Endodermal cell (in vitro differentiated cells): ENCODE data around the gene COMMD1. TPM values are rescaled to one million over a fixed set of nuclear protein-coding genes. Genes with fewer than 3 reads are reported as not detected.
"Not testable (repeated sequence)": the region's sequence is repeated elsewhere in the genome, so short reads cannot be mapped to it uniquely, and the experiment has no call there.

Source experiments
- DNase-seq: peaks from one replicate; pipeline ENCODE4 v3.0.0-alpha.2; 2017
- H3K27ac ChIP-seq: 2 replicates; pipeline ENCODE4 v1.5.1; 2013; ENCODE audit warnings: mild to moderate bottlenecking, low read depth, low read length, moderate library complexity
- H3K27me3 ChIP-seq: 2 replicates; pipeline ENCODE4 v1.6.1; 2013; ENCODE audit warnings: mild to moderate bottlenecking, low read length, moderate library complexity; ENCODE audit not compliant: insufficient read depth, control insufficient read depth, poor library complexity, severe bottlenecking
- H3K36me3 ChIP-seq: 2 replicates; pipeline ENCODE4 v1.7.0; 2013; ENCODE audit warnings: mild to moderate bottlenecking, low read length, moderate library complexity; ENCODE audit not compliant: control insufficient read depth, insufficient read depth
- H3K4me1 ChIP-seq: one replicate; pipeline ENCODE4 v1.7.0; 2013; ENCODE audit warnings: low read length; ENCODE audit not compliant: control insufficient read depth, insufficient read depth
- H3K4me3 ChIP-seq: 2 replicates; pipeline ENCODE4 v1.5.1; 2013; ENCODE audit warnings: mild to moderate bottlenecking, low read length, moderate library complexity
- H3K9ac ChIP-seq: 2 replicates; pipeline ENCODE4 v1.6.1; 2013; ENCODE audit warnings: mild to moderate bottlenecking, low read length, moderate library complexity; ENCODE audit not compliant: poor library complexity, severe bottlenecking; ENCODE audit errors: extremely low read depth
- H3K9me3 ChIP-seq: 2 replicates; pipeline ENCODE4 v1.6.1; 2013; ENCODE audit warnings: mild to moderate bottlenecking, low read length, moderate library complexity; ENCODE audit not compliant: control insufficient read depth
- H3K27ac Mint-ChIP-seq: 2 replicates; pipeline ENCODE4 v1.8.0; 2020; ENCODE audit warnings: mixed read lengths
- H3K27me3 Mint-ChIP-seq: 2 replicates; pipeline ENCODE4 v1.8.0; 2021; ENCODE audit warnings: mild to moderate bottlenecking, mixed read lengths; ENCODE audit not compliant: insufficient read depth
- H3K36me3 Mint-ChIP-seq: 2 replicates; pipeline ENCODE4 v1.8.0; 2020; ENCODE audit warnings: low read depth, mixed read lengths
- H3K4me1 Mint-ChIP-seq: 2 replicates; pipeline ENCODE4 v1.8.0; 2020; ENCODE audit warnings: mixed read lengths
- H3K4me3 Mint-ChIP-seq: 2 replicates; pipeline ENCODE4 v1.8.0; 2020; ENCODE audit warnings: mild to moderate bottlenecking, moderate library complexity, mixed read lengths
- H3K9me3 Mint-ChIP-seq: 2 replicates; pipeline ENCODE4 v1.8.0; 2020; ENCODE audit warnings: mild to moderate bottlenecking, mixed read lengths
- WGBS, 2 experiments: methylation state at CpG; one replicate each; pipeline versions ENCODE4 v1.1.5 to v1.1.7; 2013; ENCODE audit warnings: missing lambda C conversion rate in 2 of 2, mixed read lengths in 1 of 2; ENCODE audit not compliant: insufficient coverage in 1 of 2, insufficient read length in 1 of 2; 5-methylcytosine and 5-hydroxymethylcytosine counted together
- total RNA-seq, 2 donors: library from RNA; stranded (reverse); fragmentation: NEBNext Ultra II Directional in 1 of 2; extraction: Animal tissue kit (Norgen Biotek cat#: 25700) in 1 of 2; gene quantifications; 2 replicates in 1 of 2; 3 replicates in 1 of 2; pipeline ENCODE4 v1.2.1, GENCODE V29; 2021
- TF ChIP-seq, protein P1 (sequence below): fragments of 200-600 bp; sonication (generic); conservative IDR thresholded peaks from 2 replicates; pipeline ENCODE4 v1.5.0; 2021; ENCODE audit warnings: antibody characterized with exemption, mild to moderate bottlenecking

COMMD1 gene
- total RNA-seq, 2 donors from 2014 or later, result 27.8 to 28.4 TPM

DNA sequence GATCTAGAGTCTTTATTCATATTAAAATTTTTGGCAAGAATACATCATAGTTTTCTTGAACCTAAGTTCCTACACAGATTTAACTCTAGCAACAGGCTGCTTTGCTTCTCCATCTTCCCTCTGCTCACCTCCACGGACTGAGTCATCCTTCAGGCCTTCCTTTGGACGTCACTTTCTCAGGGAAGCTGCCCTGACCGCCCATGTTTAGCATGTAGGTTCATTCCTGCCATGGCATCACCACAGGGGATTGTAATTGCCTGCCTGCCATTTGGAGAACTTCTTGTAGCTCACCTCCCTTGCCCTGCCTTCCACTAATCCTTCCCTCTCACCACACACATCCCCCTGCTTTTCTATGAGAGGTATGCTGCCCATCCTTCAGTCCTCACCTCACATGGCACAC, 246.5 kb downstream of the COMMD1 start:
- no peak overlapping the region for H3K4me3 Mint-ChIP-seq
- peaks cover 13% of the 10 kb centered on the region for H3K9me3 Mint-ChIP-seq
- H3K27ac Mint-ChIP-seq, result no peak overlapping the region
- Histone ChIP-seq H3K27me3 (no peaks in the 10 kb centered on the region), H3K9ac (no peak overlapping the region), H3K36me3 (no peaks in the 10 kb centered on the region), H3K4me1 (peaks cover 9% of the 10 kb centered on the region), H3K27ac (no peak overlapping the region), H3K9me3 (peaks cover 11% of the 10 kb centered on the region), H3K4me3 (no peak overlapping the region)
- no peak for DNase-seq
- WGBS, 2 experiments, result 85 to 95% methylated on average over 3 of the region's 3 CpGs
- H3K36me3 Mint-ChIP-seq, result no peaks in the 10 kb centered on the region
- TF ChIP-seq, protein P1, sequence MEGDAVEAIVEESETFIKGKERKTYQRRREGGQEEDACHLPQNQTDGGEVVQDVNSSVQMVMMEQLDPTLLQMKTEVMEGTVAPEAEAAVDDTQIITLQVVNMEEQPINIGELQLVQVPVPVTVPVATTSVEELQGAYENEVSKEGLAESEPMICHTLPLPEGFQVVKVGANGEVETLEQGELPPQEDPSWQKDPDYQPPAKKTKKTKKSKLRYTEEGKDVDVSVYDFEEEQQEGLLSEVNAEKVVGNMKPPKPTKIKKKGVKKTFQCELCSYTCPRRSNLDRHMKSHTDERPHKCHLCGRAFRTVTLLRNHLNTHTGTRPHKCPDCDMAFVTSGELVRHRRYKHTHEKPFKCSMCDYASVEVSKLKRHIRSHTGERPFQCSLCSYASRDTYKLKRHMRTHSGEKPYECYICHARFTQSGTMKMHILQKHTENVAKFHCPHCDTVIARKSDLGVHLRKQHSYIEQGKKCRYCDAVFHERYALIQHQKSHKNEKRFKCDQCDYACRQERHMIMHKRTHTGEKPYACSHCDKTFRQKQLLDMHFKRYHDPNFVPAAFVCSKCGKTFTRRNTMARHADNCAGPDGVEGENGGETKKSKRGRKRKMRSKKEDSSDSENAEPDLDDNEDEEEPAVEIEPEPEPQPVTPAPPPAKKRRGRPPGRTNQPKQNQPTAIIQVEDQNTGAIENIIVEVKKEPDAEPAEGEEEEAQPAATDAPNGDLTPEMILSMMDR, result no peak
- no peaks in the 10 kb centered on the region for H3K27me3 Mint-ChIP-seq
- peaks cover 9% of the 10 kb centered on the region for H3K4me1 Mint-ChIP-seq

DNA sequence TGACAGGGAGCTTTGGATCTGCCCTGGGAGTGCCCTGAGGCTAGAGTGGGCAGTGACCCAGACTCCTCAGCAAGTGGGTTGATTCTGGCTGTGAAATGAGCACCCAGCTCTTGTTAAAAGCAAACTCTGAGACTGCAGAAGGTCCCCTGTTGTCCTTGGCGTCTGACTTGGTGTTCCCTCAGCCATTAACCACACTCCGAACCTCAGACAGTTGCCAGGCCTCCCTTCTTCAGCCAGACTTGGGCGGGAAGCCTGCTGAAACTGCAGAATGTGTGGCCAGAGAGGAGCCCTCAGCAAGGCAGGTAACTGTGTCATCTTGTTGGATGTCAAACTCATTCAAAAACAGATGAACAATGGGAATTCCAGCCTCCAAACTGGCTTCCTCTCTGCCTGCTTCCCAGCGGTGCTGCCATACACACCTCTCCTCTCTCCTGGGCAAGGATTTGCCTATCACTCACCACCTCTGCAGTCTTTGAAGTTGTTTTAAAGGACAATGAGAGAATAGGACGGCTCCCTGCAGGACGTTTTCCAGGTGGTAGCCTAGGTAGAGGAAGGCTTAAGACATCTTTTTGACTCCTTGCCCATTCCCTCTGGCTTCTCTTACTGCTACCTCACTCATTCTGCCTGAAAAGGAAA, 251.5 kb downstream of the COMMD1 start:
- Histone ChIP-seq H3K4me1 (peaks cover 11% of the 10 kb centered on the region), H3K9ac (no peak overlapping the region), H3K9me3 (peaks cover 11% of the 10 kb centered on the region), H3K4me3 (no peak overlapping the region), H3K27me3 (no peaks in the 10 kb centered on the region), H3K36me3 (no peaks in the 10 kb centered on the region), H3K27ac (no peak overlapping the region)
- TF ChIP-seq, protein P1, result no peak
- no peaks in the 10 kb centered on the region for H3K27me3 Mint-ChIP-seq
- peak overlapping the region; percentile 14 for H3K27ac Mint-ChIP-seq
- DNase-seq, result peak; percentile 72
- H3K36me3 Mint-ChIP-seq, result no peaks in the 10 kb centered on the region
- WGBS, 2 experiments, result 56 to 63% methylated on average over 3 to 6 of the region's 6 CpGs
- peaks cover 13% of the 10 kb centered on the region for H3K9me3 Mint-ChIP-seq
- H3K4me1 Mint-ChIP-seq, result peaks cover 21% of the 10 kb centered on the region
- no peak overlapping the region for H3K4me3 Mint-ChIP-seq

DNA sequence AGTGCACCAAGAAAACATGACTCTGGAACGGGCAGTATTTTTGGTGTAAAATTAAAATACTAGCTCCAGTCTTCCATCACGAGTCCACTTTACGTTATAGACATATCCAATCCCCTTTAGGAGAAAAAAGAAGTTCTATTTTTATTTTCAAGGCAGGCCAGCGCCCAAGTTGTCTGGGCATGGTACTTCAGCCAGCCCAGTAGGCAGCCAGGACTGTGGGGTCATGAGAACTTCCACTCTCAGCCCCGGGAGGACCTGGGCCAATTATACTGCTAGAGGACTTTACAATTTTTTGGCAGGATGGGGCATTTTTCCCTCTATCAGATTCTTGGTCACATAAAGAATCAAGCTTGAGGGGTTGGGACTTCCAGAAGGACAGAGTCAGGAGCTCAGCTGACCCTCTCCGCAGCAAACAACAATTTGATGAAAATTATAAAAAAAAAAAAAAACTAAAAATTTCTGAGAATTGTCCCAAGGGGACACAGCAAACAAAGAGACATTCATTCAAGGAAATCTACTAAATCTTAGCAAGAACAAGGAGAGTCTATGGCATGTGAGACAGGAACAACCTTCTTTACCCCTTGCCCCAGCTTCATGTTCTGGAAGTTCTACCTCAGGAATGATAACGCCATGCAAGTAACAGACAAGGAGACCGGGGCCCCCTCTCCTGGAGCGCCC, 253.1 kb downstream of the COMMD1 start:
- no peaks in the 10 kb centered on the region for H3K36me3 Mint-ChIP-seq
- WGBS, 2 experiments, result 91 to 100% methylated on average over 1 to 9 of the region's 9 CpGs
- Histone ChIP-seq H3K36me3 (no peaks in the 10 kb centered on the region), H3K4me3 (no peak overlapping the region), H3K9ac (no peak overlapping the region), H3K27ac (no peak overlapping the region), H3K27me3 (no peaks in the 10 kb centered on the region), H3K4me1 (peaks cover 19% of the 10 kb centered on the region), H3K9me3 (peaks cover 11% of the 10 kb centered on the region)
- no peaks in the 10 kb centered on the region for H3K27me3 Mint-ChIP-seq
- no peak overlapping the region for H3K27ac Mint-ChIP-seq
- no peak overlapping the region for H3K4me3 Mint-ChIP-seq
- H3K9me3 Mint-ChIP-seq, result peaks cover 13% of the 10 kb centered on the region
- peak; percentile 27 for DNase-seq
- TF ChIP-seq, protein P1, result no peak
- peaks cover 36% of the 10 kb centered on the region for H3K4me1 Mint-ChIP-seq

DNA sequence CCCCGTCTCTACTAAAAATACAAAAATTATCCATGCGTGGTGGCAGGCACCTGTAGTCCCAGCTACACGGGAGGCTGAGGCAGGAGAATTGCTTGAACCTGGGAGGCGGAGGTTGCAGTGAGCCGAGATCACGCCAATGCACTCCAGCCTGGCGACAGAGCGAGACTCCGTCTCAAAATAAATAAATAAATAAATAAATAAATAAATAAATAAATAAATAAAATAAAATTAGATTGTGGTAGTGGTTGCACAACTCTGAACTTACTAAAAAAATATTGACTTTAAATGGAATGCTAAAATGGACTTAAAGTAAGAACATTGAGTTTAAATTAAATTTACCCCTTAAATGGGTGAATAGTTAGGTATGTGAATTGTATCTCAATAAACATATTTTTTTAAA, 255.2 kb downstream of the COMMD1 start:
- not testable (repeated sequence) for DNase-seq, H3K4me3 Mint-ChIP-seq, H3K36me3 Mint-ChIP-seq, H3K4me3 ChIP-seq, H3K9me3 Mint-ChIP-seq, H3K9me3 ChIP-seq, H3K27me3 Mint-ChIP-seq, H3K27me3 ChIP-seq, H3K9ac ChIP-seq, H3K27ac ChIP-seq, H3K27ac Mint-ChIP-seq, H3K36me3 ChIP-seq
- peaks cover 30% of the 10 kb centered on the region for H3K4me1 ChIP-seq
- 93 to 99% methylated on average over 2 to 6 of the region's 9 CpGs for WGBS, 2 experiments
- peaks cover 47% of the 10 kb centered on the region for H3K4me1 Mint-ChIP-seq
